ENCODE data around the gene ILDR1. TPM values are rescaled to one million over a fixed set of nuclear protein-coding genes. Genes with fewer than 3 reads are reported as not detected.

Gene ILDR1
- total RNA-seq, 2 experiments from 2014 or later, result 1.1 to 2.5 TPM

DNA sequence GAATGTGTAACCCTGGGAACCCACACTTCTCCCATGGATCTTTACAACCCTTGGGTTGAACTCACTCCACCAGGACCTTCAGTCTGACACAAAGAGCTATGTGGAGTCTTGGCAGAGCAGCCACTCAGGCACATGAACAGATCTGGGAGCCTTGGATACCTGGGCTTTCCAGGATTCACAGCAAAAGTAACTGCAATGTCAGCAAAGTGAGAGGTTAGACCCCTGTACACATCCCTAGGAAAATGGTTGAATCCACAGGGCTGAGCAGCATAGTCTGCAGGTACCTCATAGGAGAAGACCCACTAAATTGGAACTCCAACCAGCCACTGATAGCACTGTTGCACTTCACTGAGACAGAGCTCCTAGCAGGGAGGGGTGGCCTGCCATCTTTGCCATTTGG, 59.6 kb downstream of the ILDR1 start:
- Histone ChIP-seq H4K20me1 (ENCODE audit: insufficient read depth, low read length) (no peaks in the 10 kb centered on the region), H3K4me1 (ENCODE audit: insufficient read depth, low read length, poor library complexity, severe bottlenecking) (no peaks in the 10 kb centered on the region), H2AFZ (ENCODE audit: low read length) (no peak overlapping the region), H3K27ac (ENCODE audit: low read depth, low read length, poor library complexity, severe bottlenecking) (no peak overlapping the region), H3K79me2 (ENCODE audit: insufficient read depth, low read depth, low read length) (no peaks in the 10 kb centered on the region), H3K9me2 (ENCODE audit: insufficient read depth, low read length) (no peaks in the 10 kb centered on the region), H3K36me3 (ENCODE audit: insufficient read depth, low read length) (peaks cover 23% of the 10 kb centered on the region), H3K4me3 (ENCODE audit: low read depth, low read length, poor library complexity, severe bottlenecking) (no peak overlapping the region), H3K9me3 (ENCODE audit: low read length) (no peaks in the 10 kb centered on the region), H3K4me2 (ENCODE audit: low read length) (no peak overlapping the region)
- ChIA-PET CTCF (ENCODE audit: unreplicated experiment) (no interaction called here), POLR2A (interaction anchor here (0.9 kb wide), 1 partner anchor 97 kb away, joined by 5 read pairs; no protein-coding TSS in a partner anchor)
- no peak for DNase-seq (ENCODE audit: low spot score)
- intact Hi-C loops (cut with micrococcal nuclease; ENCODE audit: unreplicated experiment), result no loop called here
- no peak for TF ChIP-seq EZH2phosphoT487 (IDR thresholded peaks at IDR 0.05; ENCODE audit: borderline replicate concordance, low read depth, low read length)
- BruUV-seq (replicated peaks), result no TSS peak

DNA sequence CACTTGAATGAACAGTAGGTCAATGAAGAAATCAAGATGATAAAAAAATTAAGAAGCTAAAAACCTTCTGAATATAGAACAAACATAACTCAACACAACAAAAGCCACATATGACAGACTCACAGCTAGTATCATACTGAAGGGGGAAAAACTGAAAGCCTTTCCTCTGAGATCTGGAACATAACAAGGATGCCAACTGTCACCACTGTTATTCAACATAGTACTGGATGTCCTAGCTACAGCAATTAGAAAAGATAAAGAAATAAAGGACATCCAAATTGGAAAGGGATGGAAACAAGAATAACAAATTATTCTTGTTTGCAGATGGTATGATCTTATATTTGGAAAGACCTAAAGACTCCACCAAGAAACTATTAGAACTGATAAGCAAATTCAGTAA, 60.8 kb downstream of the ILDR1 start:
- no peak for DNase-seq (ENCODE audit: low spot score)
- intact Hi-C loops (cut with micrococcal nuclease; ENCODE audit: unreplicated experiment), result no loop called here
- H3K27ac ChIP-seq (ENCODE audit: low read depth, low read length, poor library complexity, severe bottlenecking), result no peak overlapping the region
- no peak overlapping the region for H2AFZ ChIP-seq (ENCODE audit: low read length)
- H3K9me2 ChIP-seq (ENCODE audit: insufficient read depth, low read length), result no peaks in the 10 kb centered on the region
- no peaks in the 10 kb centered on the region for H3K4me1 ChIP-seq (ENCODE audit: insufficient read depth, low read length, poor library complexity, severe bottlenecking)
- H3K4me2 ChIP-seq (ENCODE audit: low read length), result no peak overlapping the region
- TF ChIP-seq EZH2phosphoT487 (IDR thresholded peaks at IDR 0.05; ENCODE audit: borderline replicate concordance, low read depth, low read length), result no peak
- TF ChIP-seq, protein P1, sequence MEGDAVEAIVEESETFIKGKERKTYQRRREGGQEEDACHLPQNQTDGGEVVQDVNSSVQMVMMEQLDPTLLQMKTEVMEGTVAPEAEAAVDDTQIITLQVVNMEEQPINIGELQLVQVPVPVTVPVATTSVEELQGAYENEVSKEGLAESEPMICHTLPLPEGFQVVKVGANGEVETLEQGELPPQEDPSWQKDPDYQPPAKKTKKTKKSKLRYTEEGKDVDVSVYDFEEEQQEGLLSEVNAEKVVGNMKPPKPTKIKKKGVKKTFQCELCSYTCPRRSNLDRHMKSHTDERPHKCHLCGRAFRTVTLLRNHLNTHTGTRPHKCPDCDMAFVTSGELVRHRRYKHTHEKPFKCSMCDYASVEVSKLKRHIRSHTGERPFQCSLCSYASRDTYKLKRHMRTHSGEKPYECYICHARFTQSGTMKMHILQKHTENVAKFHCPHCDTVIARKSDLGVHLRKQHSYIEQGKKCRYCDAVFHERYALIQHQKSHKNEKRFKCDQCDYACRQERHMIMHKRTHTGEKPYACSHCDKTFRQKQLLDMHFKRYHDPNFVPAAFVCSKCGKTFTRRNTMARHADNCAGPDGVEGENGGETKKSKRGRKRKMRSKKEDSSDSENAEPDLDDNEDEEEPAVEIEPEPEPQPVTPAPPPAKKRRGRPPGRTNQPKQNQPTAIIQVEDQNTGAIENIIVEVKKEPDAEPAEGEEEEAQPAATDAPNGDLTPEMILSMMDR (conservative IDR thresholded peaks at IDR 0.05; ENCODE audit: low read length), result no peak
- TSS peak; percentile 2 for BruUV-seq (replicated peaks)
- CTCF ChIA-PET (ENCODE audit: unreplicated experiment), result no interaction called here
- no peaks in the 10 kb centered on the region for H3K79me2 ChIP-seq (ENCODE audit: insufficient read depth, low read depth, low read length)
- POLR2A ChIA-PET, result no interaction called here
- H3K9me3 ChIP-seq (ENCODE audit: low read length), result no peaks in the 10 kb centered on the region
- no peak overlapping the region for H3K4me3 ChIP-seq (ENCODE audit: low read depth, low read length, poor library complexity, severe bottlenecking)
- no peaks in the 10 kb centered on the region for H4K20me1 ChIP-seq (ENCODE audit: insufficient read depth, low read length)
- H3K36me3 ChIP-seq (ENCODE audit: insufficient read depth, low read length), result peaks cover 32% of the 10 kb centered on the region

DNA sequence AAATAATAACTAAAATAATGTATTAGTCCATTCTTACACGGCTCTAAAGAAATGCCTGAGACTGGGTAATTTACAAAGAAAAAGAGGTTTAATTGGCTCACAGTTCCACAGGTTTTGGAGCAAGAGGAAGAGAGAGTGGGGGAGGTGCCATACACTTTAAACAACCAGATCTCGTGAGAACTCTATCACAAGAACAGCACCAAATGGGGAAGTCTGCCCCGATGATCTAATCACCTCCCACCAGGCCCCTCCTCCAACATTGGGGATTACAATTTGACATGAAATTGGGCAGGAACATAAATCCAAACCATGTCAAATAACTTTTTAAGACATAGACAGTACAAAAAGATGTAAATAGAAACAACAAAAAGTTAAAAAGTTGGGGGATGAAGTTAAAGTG, 63.2 kb downstream of the ILDR1 start:
- H3K4me1 ChIP-seq (ENCODE audit: insufficient read depth, low read length, poor library complexity, severe bottlenecking), result no peaks in the 10 kb centered on the region
- intact Hi-C loops (cut with micrococcal nuclease; ENCODE audit: unreplicated experiment), result no loop called here
- H3K79me2 ChIP-seq (ENCODE audit: insufficient read depth, low read depth, low read length), result no peaks in the 10 kb centered on the region
- H3K9me2 ChIP-seq (ENCODE audit: insufficient read depth, low read length), result no peaks in the 10 kb centered on the region
- TF ChIP-seq, protein P1 (conservative IDR thresholded peaks at IDR 0.05; ENCODE audit: low read length), result no peak
- no peak for TF ChIP-seq EZH2phosphoT487 (IDR thresholded peaks at IDR 0.05; ENCODE audit: borderline replicate concordance, low read depth, low read length)
- no TSS peak for BruUV-seq (replicated peaks)
- no peak overlapping the region for H2AFZ ChIP-seq (ENCODE audit: low read length)
- peaks cover 4% of the 10 kb centered on the region; the same call in 1 of the 2 replicates for H3K9me3 ChIP-seq (ENCODE audit: low read length)
- no peak overlapping the region for H3K4me2 ChIP-seq (ENCODE audit: low read length)
- no peak overlapping the region for H3K4me3 ChIP-seq (ENCODE audit: low read depth, low read length, poor library complexity, severe bottlenecking)
- H3K27ac ChIP-seq (ENCODE audit: low read depth, low read length, poor library complexity, severe bottlenecking), result no peak overlapping the region
- ChIA-PET POLR2A (interaction anchor here (0.6 kb wide), 1 partner anchor 42 kb away, joined by 3 read pairs; no protein-coding TSS in a partner anchor), CTCF (ENCODE audit: unreplicated experiment) (no interaction called here)
- DNase-seq (ENCODE audit: low spot score), result no peak
- H4K20me1 ChIP-seq (ENCODE audit: insufficient read depth, low read length), result no peaks in the 10 kb centered on the region
- H3K36me3 ChIP-seq (ENCODE audit: insufficient read depth, low read length), result peaks cover 37% of the 10 kb centered on the region
